Activated naive CD4-positive, alpha-beta T cell treated with anti-CD3 and anti-CD28 coated beads, Interleukin-2, amount 50 U/mL, for 72 hours (primary cell): ENCODE measurements around the gene ITIH2. TPM values are rescaled to one million over a fixed set of nuclear protein-coding genes. Genes with fewer than 3 reads are reported as not detected.
"Not testable (repeated sequence)": the region's sequence is repeated elsewhere in the genome, so short reads cannot be mapped to it uniquely, and the experiment has no call there.

Source experiments
- ATAC-seq, 2 donors: fragments of 150-1000 bp; cut with Tn5 transposase; 2 replicates each; pipeline ENCODE4 v1.10.0; 2021; ENCODE audit warnings: mild to moderate bottlenecking in 2 of 2, moderate library complexity in 2 of 2
- DNase-seq, 2 donors: peaks; one replicate each; pipeline ENCODE4 v3.0.0; 2021 to 2022; ENCODE audit warnings: low spot score in 2 of 2
- H3K27ac Mint-ChIP-seq, 2 donors: one replicate each; pipeline ENCODE4 v1.8.0; 2022; ENCODE audit warnings: mild to moderate bottlenecking in 2 of 2, mixed read lengths in 2 of 2
- H3K36me3 Mint-ChIP-seq, 2 donors: one replicate each; pipeline ENCODE4 v1.8.0; 2022; ENCODE audit warnings: mixed read lengths in 2 of 2
- H3K9me3 Mint-ChIP-seq, 2 donors: one replicate each; pipeline ENCODE4 v1.8.0; 2022; ENCODE audit warnings: mixed read lengths in 2 of 2
- total RNA-seq, 2 donors: library from RNA; stranded (reverse); gene quantifications; one replicate each; pipeline ENCODE4 v1.2.3, GENCODE V29; 2022

ITIH2 gene
- total RNA-seq, 2 donors from 2014 or later: not detected

DNA sequence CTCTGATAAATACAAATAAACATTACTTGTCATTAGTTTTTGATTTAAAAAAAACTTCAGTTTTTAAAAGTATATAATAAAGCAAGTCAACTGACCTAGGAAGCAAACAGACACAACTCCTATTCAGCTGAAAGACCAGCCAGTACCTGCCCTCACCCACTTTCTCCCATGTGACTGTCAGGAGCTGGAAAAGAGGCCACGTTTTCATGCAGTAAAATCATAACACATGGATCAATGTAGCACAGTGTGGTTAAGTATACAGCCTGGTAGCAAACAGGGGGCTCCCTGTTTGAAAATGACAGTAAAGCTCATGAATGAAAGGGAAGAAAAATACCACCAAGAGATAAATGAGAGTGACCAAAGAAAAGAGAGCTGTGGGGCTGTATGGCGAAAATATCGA lies 63.1 kb downstream of the ITIH2 start:
- H3K36me3 Mint-ChIP-seq: peaks cover 0 to 11% of the 10 kb centered on the region in 2 donors
- H3K9me3 Mint-ChIP-seq: no peaks in the 10 kb centered on the region
- H3K27ac Mint-ChIP-seq: no peak overlapping the region
- DNase-seq (no peak), ATAC-seq (no peak)

- Mint-ChIP-seq H3K27ac (no peak overlapping the region), H3K36me3 (peaks cover 0 to 11% of the 10 kb centered on the region in 2 donors), H3K9me3 (no peaks in the 10 kb centered on the region)
- no peak for DNase-seq
- no peak for ATAC-seq
Measured at GRCh38 chr10:7767209-7767608, 64.1 kb downstream of the ITIH2 start.

GRCh38 chr10:7768417-7768816 lies 65.3 kb downstream of the ITIH2 start:
- DNase-seq: no peak
- H3K36me3 Mint-ChIP-seq: peaks cover 0 to 11% of the 10 kb centered on the region in 2 donors
- H3K9me3 Mint-ChIP-seq: no peaks in the 10 kb centered on the region
- no peak for ATAC-seq
- H3K27ac Mint-ChIP-seq: peak overlapping the region in 1 of 2 donors; percentile 36

DNA sequence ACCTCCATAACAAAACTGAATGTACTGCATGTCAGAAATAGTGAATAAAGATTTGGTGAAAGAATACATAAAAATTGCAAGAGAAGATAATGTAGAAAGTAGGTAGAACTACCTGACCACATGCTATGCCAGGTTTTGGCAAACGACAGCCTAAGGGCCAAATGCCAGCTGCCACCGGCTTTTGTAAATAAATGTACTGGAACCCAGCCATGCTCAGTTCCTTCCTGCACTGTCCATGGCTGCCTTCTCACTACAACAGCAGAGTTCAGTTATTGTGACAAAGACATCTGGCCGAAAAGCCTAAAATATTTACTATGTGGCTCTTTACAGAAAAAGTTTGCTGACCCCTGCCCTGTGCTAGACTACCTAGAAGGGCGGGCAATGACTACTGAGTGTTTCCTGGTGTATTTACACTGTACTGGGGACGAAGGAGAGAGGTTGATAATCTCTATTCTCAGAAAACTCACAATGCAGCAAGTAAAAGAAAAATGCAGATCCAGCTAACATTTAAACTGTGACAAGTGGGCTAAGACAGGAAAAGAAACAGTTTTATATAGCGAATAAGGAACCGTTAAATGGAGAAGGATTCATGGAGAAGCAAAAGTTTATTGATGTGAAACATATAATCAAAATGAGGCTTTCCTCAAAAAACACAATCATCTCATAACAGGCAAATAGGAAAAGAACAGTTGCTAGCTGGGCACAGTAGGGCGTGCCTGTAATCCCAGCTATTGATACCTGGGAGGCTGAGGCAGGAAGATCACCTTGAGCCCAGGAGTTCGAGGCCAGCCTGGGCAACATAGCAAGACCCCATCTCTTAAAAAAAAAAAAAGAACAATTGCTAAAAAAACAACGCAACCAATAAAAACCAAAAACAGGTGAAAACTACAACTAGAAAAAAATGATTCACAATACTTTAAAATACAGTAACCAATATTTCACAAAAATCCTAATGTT lies 71.0 kb downstream of the ITIH2 start:
- DNase-seq: no peak
- Mint-ChIP-seq H3K27ac (no peak overlapping the region), H3K36me3 (peaks cover 0 to 10% of the 10 kb centered on the region in 2 donors), H3K9me3 (no peaks in the 10 kb centered on the region)
- ATAC-seq: no peak

- H3K9me3 Mint-ChIP-seq: no peaks in the 10 kb centered on the region
- DNase-seq: no peak
- ATAC-seq: no peak
- H3K36me3 Mint-ChIP-seq: peaks cover 11 to 12% of the 10 kb centered on the region in 2 donors
- no peak overlapping the region for H3K27ac Mint-ChIP-seq
Measured at GRCh38 chr10:7776777-7777176, 73.7 kb downstream of the ITIH2 start.

DNA sequence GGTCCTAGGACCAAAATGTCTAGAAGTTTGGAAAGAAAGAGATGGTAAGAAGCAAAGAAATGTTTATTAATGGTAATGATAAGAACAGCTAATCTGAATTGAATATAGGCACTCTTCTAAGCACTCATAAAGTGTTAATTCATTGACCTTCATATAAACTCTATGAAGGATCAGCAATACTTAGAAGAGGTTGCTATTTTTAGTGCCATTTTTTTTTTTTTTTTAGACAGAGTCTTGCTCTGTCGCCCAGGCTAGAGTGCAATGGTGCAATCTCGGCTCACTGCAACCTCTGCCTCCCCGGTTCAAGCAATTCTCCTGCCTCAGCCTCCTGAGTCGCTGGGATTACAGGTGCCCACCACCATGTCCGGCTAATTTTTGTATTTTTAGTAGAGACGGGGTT lies 79.1 kb downstream of the ITIH2 start:
- H3K27ac Mint-ChIP-seq, H3K9me3 Mint-ChIP-seq, ATAC-seq, DNase-seq: not testable (repeated sequence)
- H3K36me3 Mint-ChIP-seq: peaks cover 11 to 12% of the 10 kb centered on the region in 2 donors

GRCh38 chr10:7786430-7786829 lies 83.3 kb downstream of the ITIH2 start:
- DNase-seq (no peak), ATAC-seq (no peak)
- peaks cover 9 to 12% of the 10 kb centered on the region in 2 donors for H3K36me3 Mint-ChIP-seq
- H3K27ac Mint-ChIP-seq: no peak overlapping the region
- no peaks in the 10 kb centered on the region for H3K9me3 Mint-ChIP-seq

GRCh38 chr10:7787150-7787856 lies 84.2 kb downstream of the ITIH2 start:
- H3K36me3 Mint-ChIP-seq: peaks cover 9 to 12% of the 10 kb centered on the region in 2 donors
- ATAC-seq (peak; percentile 2 to 21), DNase-seq (peak in 1 of 2 donors; percentile 18)
- H3K9me3 Mint-ChIP-seq: no peaks in the 10 kb centered on the region
- no peak overlapping the region for H3K27ac Mint-ChIP-seq

DNA sequence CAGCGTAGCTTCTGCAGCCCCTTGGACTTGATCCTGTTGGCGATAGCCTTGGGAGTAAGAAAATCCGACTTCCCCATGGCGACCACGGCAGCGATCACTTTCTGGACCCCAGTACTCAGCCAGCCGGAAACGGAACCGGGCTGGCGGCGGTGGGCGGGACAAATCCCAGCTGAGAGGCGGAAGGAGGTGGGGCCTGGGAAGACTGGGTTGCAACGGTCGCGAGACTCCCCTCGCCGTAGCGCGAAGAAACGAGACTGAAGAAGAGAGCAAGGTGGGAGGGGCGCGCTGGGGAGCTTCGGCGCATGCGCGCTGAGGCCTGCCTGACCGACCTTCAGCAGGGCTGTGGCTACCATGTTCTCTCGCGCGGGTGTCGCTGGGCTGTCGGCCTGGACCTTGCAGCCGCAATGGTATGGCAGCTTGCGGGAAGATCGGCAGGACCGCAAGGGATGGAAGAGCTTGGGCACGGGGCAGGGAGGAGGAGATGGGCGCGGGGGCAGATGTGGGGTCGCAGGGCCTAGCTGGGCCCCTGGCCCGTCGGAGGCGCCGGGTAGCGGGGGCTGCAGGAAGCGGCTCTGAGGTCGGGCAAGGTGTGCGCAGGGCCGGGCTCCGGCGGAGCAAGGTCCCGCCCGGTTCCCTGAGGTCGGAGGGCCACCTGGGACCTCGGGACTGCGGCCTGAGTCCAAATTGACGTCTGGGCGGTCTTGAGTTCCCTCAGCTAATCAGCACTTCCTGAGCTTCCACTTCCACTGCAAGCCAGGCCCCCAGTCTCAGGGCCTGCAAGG lies 84.9 kb downstream of the ITIH2 start, which contains the start of the genes ATP5F1C and KIN:
TSS of gene ATP5F1C (plus strand) at position 321 of the 782 bp plus-strand sequence. CDS start at position 352, 31 bp downstream.
TSS of gene KIN (minus strand) at position 137 of the 782 bp plus-strand sequence. CDS start at position 77, 60 bp downstream.
- DNase-seq: peak; percentile 97 to 98
- H3K27ac Mint-ChIP-seq: no peak within 1 kb of the TSS
- ATAC-seq: peak; percentile 96 to 97
- H3K36me3 Mint-ChIP-seq: peaks cover 9 to 12% of the 10 kb centered on the region in 2 donors
- H3K9me3 Mint-ChIP-seq: no peaks in the 10 kb centered on the region

DNA sequence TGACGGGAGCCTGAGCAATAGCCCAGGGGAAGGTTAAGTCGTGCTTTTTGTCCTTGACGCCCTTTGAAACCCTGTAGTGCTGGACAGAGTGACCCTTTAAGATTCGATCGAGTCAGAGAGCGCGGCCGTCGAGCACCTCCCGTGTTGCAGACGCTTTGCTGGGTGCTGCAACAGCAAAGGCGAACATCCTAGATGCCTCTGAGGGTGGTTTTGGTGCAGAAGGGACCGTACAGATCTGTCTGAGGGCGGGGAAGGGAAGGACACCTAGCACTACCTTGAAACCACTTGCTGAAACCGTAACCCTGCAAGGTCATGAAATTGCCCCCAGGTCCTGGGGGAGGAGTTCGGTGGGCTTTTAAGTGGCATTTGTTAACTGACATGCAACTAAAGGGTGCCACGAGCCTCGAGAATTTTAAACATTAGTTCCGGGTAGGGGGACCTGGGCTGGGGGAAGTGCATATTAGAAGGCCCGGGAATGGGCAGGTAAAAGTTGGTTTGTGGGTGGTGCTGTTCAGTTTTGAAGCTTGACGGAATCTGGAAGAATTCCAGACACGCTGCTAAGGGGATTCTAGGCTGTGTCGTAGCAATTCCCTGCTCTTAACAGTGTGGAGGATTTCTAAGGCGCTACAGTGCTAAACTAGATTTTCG lies 85.6 kb downstream of the ITIH2 start:
- no peak for DNase-seq
- peaks cover 9 to 12% of the 10 kb centered on the region in 2 donors for H3K36me3 Mint-ChIP-seq
- no peak overlapping the region for H3K27ac Mint-ChIP-seq

GRCh38 chr10:7789390-7789789 lies 86.3 kb downstream of the ITIH2 start:
- DNase-seq (no peak), ATAC-seq (no peak)
- H3K36me3 Mint-ChIP-seq: peaks cover 9 to 12% of the 10 kb centered on the region in 2 donors
- peak overlapping the region in 1 of 2 donors; percentile 92 for H3K27ac Mint-ChIP-seq
- H3K9me3 Mint-ChIP-seq: no peaks in the 10 kb centered on the region

More for the DNA sequence above, 85.6 kb downstream of the ITIH2 start:
- no peaks in the 10 kb centered on the region for H3K9me3 Mint-ChIP-seq
- peak in 1 of 2 donors; percentile 5 for ATAC-seq

DNA sequence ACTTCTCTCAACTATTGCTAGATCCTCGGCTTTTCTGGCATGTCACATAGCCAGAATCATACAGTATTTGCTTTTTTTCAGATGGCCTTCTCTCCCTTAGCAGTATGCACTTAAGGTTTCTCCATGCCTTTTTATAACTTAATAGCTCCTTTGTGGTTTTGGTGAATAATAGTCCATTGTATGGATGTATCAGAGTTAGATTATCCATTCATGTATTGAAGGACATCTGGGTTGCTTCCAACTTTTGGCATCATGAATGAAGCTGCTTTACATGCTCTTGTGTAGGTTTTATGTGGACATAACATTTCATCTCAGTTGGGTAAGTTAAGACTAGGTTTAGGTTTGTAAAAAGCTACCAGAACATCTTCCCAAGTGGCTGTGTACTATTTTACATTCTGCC lies 89.4 kb downstream of the ITIH2 start:
- Mint-ChIP-seq H3K36me3 (peaks cover 19% of the 10 kb centered on the region in 2 donors), H3K9me3 (no peaks in the 10 kb centered on the region), H3K27ac (no peak overlapping the region)
- ATAC-seq (no peak), DNase-seq (no peak)

DNA sequence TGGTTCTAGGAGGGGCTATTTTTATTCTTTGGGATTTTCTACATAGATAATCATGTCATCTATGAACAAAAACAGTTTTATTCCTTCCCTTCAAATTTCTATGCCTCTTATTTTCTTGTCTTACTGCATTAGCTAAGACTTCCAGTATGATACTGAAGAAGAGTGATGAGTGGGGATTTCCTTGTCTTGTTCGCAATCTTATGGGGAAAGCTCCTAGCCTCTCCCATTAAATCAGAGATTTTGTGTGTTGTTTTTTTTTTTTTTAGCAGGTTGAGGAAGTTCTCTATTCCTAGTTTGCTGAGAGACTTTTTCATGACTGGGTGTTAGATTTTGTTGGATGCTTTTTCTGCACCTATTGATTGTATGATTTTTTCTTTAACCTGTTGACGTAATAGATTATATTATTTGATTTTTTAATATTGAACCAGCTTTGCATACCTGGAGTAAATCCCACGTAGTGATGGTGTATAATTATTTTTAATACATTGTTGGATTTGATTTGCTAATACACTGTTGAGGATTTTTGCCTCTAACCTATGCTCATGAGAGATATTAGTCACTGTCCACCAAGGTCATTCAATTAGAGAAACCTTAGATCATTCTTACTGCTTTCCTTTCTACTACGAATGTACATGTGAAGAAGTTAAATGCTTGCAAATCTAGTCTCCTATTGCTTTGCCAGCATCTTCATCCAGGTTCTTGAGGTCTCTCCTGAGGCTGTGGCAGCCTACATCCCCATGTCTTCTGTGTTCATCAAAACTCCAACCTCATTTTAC lies 91.3 kb downstream of the ITIH2 start:
- peaks cover 14 to 23% of the 10 kb centered on the region in 2 donors for H3K36me3 Mint-ChIP-seq
- ATAC-seq (no peak), DNase-seq (no peak)
- no peaks in the 10 kb centered on the region for H3K9me3 Mint-ChIP-seq
- H3K27ac Mint-ChIP-seq: no peak overlapping the region

- ATAC-seq (no peak), DNase-seq (no peak)
- no peak overlapping the region for H3K27ac Mint-ChIP-seq
- H3K36me3 Mint-ChIP-seq: peaks cover 11 to 28% of the 10 kb centered on the region in 2 donors
- no peaks in the 10 kb centered on the region for H3K9me3 Mint-ChIP-seq
Measured at GRCh38 chr10:7795605-7796004, 92.5 kb downstream of the ITIH2 start.

DNA sequence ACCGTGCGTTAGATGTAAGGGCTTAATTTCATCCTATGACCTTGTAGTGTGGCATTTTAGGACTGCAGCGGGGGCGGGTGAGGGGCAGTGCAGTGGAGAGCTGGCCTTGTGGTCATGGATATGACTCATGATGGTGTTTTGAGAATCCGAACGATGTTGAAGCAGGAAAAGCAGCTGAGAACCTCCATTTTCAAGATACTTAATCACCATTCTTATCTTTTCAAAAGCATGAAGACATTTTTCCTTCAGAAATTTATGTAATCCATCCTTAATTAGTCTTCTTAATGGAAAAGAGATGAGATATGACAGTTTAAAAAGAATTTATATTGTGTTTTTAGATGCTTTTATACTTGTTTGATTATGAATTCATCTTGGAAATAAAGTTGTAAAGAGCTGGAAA lies 94.5 kb downstream of the ITIH2 start:
- Mint-ChIP-seq H3K9me3 (no peaks in the 10 kb centered on the region), H3K36me3 (peaks cover 7 to 26% of the 10 kb centered on the region in 2 donors), H3K27ac (peak overlapping the region; percentile 61 to 71)
- ATAC-seq (peak in 1 of 2 donors; percentile 45), DNase-seq (no peak)
